ENCODE results near the gene ACVRL1.
A peak's percentile ranks its signal among the peaks of the same experiment; 100 is the strongest.
"Not testable (repeated sequence)": the region's sequence is repeated elsewhere in the genome, so short reads cannot be mapped to it uniquely, and the experiment has no call there.

Gene ACVRL1

GRCh38 chr12:51874486-51874885 is 32.8 kb upstream of the ACVRL1 start:
- no peak for DNase-seq

- no peak for DNase-seq
Measured at GRCh38 chr12:51879102-51879501, 28.2 kb upstream of the ACVRL1 start.

DNA sequence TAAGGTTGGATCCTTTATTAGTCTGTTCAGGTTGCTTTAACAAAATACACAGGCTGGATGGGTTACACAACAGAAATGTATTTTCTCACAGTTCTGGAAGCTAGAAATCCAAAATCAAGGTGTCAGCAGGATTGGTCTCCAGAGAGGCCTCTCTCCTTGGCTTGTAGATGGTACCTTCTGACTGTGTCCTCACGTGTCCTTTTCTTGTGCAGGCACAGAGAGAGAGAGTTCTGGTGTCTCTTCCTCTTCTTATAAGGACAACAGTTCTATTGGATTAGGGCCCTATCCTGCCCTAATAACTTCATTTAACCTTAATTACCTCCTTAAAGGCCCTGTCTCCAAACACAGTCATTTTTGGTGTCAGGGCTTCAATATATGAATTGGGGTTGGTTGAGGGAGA is 24.0 kb upstream of the ACVRL1 start:
- DNase-seq, result no peak

DNA sequence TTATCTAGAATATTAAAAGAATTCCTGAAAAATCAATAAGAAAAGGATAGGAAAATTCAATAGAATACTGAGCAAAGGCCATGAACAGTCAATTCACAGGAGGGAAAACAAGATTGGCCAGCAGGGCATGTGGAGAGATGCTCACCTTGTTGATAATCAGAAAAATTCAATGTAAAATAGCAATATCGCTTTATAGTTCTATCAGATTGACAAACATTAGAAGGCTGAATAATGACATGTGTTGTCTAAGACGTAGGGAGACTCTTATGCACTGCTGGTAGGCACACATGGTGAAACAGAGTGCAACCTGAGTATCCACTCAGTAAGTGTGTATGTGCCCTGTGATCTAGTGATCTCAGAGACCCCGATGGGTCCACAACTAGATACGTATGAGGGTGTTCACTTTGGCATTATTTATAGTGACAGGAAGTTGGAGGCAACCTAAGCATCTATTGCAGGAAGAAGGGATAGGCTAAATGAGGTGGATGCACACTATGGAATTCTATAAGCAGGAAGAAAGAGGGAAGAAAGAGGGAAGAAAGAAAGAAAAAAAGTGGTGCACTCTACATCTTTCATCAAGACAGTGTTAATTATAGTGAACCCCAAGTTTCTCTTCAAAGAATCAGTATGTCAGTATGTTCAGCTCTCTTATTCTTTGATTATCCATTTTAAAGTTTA is 23.2 kb upstream of the ACVRL1 start:
- DNase-seq, result no peak

GRCh38 chr12:51884676-51885229 is 22.6 kb upstream of the ACVRL1 start:
- DNase-seq, result no peak

DNA sequence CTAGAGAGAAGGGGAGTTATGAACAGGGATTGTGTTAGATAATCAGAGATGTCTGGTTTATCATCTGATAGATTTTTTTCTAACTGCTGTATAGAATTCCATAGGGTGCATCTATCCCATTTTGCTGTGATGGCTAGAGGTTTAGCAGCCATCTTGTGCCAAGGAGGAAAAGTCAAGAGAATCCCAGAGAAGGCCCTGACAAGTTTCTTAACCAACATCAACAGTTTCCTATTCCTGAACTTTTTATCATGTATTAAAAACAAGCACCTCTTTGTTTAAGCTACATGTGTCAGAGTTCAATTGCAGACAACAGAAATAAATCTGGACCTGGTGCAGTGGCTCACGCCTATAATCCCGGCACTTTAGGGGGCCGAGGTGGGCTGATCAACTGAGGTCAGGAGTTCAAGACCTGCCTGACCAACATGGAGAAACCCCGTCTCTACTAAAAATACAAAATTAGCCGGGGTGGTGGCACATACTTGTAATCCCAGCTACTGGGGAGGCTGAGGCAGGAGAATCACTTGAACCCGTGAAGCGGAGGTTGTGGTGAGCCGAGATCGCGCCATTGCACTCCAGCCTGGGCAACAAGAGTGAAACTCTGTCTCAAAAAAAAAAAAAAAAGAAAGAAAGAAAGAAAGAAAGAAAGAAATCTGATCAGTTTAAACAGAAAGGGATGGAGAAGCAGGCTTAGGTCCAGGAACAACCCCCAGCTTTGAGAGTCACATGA is 21.8 kb upstream of the ACVRL1 start:
- not testable (repeated sequence) for DNase-seq

DNA sequence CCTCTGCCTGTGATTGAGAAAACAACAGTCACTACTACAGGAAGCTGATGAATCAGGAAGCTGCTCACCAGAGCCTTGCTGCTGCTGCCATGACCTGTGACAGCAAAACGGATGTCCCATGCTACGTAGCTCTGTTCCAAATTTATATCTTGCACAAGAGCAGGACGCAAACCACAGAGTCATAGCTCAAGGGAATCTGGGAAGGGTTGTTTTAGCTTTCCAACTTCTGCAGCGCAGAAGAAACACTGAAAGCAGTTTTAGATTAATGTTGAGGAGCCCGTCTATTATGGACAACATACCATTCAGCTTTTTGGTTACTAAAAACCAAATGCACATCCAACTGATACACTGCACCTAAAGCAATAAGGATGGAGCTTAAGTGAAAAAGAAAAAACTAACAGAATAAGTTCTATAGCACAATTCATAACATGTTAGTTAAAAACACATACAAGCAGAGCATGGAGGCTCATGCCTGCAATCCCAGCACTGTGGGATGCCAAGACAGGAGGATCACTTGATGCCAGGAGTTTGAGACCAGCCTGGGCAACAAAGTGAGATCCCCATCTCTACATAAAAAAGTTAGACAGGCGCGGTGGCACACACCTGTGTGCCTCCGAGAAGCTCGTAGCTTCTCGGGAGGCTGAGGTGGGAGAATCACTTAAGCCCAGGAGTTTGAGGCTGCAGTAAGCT is 21.1 kb upstream of the ACVRL1 start:
- peak; percentile 74 for DNase-seq

DNA sequence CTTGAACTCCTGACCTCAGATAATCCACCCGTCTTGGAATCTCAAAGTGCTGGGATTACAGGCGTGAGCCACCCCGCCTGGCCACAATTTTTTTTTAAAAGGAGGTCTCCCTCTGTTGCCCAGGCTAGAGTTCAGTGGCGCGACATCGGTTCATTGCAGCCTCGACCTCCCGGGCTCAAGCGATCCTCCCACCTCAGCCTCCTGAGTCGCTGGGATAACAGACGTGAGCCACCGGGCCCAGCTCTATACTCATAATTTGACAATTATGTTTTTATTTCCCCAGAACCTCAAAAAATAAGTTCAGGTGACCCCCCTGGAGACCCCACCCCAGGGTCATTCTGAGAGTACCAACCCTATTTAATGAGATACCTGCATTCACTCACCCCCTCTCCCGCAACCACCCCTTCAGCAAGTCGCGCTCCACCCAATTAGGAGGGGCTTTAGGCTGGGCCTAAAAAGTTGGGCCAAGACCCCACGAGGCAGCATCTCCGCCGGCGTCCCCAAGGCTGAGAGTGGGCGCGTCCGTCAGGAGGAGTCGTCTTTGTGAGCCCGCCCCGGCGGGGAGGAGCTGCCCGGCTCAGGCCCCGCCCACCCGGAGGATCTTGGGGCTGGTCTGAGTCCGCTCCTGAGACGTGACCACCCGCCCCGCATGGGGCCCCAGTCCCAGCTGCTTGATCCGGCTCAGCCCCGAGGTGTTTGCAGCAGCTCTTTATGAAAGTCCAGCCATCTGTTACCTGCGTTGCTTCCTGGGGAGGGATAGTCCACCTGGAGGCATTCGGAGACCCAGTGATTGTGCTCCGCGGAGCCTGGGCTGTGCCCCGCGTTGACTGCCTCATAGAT is 19.6 kb upstream of the ACVRL1 start, which contains the start of gene ANKRD33:
Gene ANKRD33, plus strand, starts transcription at position 628 of the 840 bp plus-strand sequence. Its CDS starts 84 bp downstream, at position 712.
- DNase-seq, result peak; percentile 39

- DNase-seq, result no peak
Measured at GRCh38 chr12:51888316-51889215, 18.7 kb upstream of the ACVRL1 start.

DNA sequence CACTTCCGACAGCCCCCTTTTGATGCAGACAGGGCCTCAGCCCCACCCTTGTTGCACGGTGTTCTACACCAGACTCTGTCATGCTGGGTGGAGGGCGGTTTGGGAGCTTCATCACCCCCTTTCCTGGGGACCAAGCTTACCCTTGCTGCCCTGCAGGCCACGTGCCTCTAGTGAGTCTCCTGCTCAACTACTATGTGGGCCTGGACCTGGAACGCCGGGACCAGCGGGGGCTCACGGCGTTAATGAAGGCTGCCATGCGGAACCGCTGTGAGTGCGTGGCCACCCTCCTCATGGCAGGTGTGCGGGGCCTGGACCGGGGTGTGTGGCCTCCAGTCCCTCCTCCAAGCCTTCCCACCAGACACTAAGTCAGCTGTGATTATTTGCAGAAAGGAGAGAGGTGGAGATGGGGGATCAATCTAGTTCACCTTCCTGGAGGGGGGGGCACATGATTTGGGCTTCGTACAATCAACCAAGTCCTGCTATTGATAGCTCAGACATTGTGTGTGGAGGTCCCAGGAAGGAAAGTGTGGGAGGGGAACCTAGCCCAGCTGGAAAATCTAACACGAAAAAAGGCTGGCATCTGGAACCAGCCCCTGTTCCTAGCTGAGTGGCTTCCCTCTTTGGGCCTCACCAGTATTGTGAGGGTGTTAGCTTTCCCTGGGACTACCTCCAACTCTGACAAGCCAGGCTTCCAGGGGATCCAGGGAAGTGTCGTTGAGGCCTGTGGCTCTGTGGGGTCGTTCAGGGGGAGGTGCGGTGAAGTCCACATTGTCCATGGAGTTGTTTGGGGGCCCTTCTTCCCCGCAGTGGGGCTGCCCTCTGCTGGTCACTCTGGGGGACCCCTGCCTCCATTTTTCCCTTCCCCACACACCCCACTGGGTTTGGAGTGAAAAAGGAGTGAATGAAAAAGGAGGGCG is 17.8 kb upstream of the ACVRL1 start:
- no peak for DNase-seq

- no peak for DNase-seq
Measured at GRCh38 chr12:51890133-51890464, 17.2 kb upstream of the ACVRL1 start.

DNA sequence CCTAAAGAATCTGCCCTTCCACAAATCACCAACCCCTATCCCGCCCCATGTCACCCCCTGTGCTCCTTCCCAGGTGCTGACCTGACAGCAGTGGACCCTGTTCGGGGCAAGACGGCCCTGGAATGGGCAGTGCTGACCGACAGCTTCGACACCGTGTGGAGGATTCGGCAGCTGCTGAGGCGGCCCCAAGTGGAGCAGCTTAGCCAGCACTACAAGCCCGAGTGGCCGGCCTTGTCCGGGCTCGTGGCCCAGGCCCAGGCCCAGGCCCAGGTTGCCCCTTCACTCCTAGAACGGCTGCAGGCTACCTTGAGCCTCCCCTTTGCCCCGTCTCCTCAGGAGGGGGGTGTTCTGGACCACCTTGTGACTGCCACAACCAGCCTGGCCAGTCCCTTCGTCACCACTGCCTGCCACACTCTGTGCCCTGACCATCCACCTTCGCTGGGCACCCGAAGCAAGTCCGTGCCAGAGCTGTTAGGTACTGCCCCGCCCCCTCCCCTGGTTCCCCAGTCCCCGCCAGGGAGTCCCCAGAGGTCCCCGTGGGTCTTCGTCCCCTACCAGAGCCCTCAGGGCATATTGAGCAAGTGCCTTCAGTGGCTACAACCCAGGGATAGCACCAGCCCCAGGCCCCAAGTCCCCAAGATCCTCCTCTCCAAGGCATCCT is 16.7 kb upstream of the ACVRL1 start:
- DNase-seq, result no peak

GRCh38 chr12:51891843-51892242 is 15.5 kb upstream of the ACVRL1 start:
- DNase-seq, result peak; percentile 60

- no peak for DNase-seq
Measured at GRCh38 chr12:51893786-51894185, 13.5 kb upstream of the ACVRL1 start.

GRCh38 chr12:51895378-51896135 is 11.7 kb upstream of the ACVRL1 start:
- no peak for DNase-seq

DNA sequence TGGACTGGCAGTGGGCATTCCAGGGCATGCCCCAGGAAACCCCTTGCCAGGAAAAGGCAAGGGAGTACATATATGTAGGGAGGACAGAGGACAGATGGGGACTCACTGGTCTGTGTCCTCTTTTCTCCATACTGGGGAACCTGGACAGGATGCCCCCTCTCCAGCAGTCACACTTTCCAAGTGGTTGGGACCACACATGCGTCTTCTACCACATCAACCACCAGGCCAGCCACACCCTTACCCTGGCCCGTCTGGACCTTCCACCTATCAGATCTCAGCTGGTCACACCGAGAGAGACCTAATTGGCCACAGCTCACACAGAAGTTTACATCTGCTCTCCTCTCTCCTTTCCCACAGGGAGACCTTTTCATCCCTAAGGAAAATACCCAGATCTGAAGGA is 11.1 kb upstream of the ACVRL1 start:
- peak; percentile 43 for DNase-seq

- no peak for DNase-seq
Measured at GRCh38 chr12:51897181-51897580, 10.1 kb upstream of the ACVRL1 start.

DNA sequence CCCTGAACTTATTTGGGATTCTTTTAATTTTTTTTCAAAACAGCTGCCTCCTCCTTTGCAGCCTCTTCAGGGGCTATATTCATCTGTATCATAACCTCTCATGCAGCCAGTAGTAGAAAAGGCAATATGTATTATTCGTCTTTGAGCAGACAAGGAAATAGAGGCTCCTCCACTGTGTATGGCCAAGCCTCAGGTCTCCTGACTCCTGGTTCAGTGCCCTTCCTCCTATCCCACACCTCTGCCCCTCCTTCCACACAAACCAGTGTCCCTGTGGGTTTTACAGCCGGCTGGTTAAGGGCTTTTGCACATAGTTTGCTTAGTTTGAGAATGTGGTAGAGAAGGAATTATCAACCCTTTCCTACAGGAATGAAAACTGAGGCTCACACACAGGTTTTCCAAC is 8.8 kb upstream of the ACVRL1 start:
- no peak for DNase-seq

DNA sequence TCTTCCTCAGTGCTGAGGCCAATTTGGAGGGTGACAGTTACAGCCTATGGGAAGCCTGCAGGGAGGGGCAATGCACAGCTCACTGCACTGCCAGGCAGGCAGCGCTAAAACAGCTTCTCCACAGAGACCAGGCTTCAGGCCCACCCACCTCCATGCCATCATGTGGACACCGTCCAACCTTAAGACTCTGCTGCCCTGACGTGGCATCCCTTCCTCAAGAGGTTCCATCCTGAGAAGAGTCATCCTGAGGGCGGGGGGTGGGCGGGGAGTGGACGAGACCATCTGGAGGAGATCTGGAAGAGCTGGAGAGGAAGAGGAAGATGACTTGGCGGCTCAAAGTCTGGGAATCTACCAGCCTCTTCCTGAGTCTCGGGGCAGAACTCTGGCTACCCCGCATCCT is 8.4 kb upstream of the ACVRL1 start:
- no peak for DNase-seq

All from hematopoietic multipotent progenitor cell treated with erythropoietin and hydrocortisone succinate and interleukin-3 and kit ligand, for 6 days (in vitro differentiated cells).